Measurements from ENCODE around the gene THSD7B.

DNA sequence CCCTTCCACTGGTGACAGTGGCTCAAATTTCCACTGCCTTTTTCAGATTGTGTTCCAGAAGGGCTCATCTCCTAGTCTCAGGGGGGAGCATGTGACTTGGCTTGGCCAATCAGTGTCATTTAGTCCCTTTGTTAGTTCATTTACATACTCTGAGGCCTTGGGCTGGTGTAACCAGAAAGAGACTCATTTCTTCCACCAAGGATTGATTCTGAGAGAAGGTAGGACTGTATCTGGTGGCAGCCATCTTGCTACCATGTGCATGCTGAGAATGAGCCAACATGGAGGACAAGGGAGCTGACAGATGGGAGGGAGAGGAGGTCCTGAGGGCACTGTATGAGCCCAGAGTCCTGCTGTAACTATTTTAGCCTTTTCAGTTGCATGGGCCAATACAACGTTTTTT, 191.7 kb downstream of the THSD7B start:
- TF ChIP-seq, protein P1, sequence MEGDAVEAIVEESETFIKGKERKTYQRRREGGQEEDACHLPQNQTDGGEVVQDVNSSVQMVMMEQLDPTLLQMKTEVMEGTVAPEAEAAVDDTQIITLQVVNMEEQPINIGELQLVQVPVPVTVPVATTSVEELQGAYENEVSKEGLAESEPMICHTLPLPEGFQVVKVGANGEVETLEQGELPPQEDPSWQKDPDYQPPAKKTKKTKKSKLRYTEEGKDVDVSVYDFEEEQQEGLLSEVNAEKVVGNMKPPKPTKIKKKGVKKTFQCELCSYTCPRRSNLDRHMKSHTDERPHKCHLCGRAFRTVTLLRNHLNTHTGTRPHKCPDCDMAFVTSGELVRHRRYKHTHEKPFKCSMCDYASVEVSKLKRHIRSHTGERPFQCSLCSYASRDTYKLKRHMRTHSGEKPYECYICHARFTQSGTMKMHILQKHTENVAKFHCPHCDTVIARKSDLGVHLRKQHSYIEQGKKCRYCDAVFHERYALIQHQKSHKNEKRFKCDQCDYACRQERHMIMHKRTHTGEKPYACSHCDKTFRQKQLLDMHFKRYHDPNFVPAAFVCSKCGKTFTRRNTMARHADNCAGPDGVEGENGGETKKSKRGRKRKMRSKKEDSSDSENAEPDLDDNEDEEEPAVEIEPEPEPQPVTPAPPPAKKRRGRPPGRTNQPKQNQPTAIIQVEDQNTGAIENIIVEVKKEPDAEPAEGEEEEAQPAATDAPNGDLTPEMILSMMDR (IDR thresholded peaks at IDR 0.05), result no peak
- TF ChIP-seq EZH2phosphoT487 (IDR thresholded peaks at IDR 0.05), result no peak

All from neural progenitor cell (in vitro differentiated cells).